GF-D8 (cell line): Measurements from ENCODE around the gene KRT15.

ENCODE experiments used
- DNase-seq: peaks from one replicate; lab custom pipeline; 2025; lab: John Stamatoyannopoulos, UW

Gene KRT15

GRCh38 chr17:41480581-41480980, 38.1 kb downstream of the KRT15 start:
- no peak for DNase-seq

- DNase-seq: no peak
Measured at GRCh38 chr17:41480136-41480535, 38.6 kb downstream of the KRT15 start.

- no peak for DNase-seq
Measured at GRCh38 chr17:41478237-41478636, 40.5 kb downstream of the KRT15 start.

- no peak for DNase-seq
Measured at GRCh38 chr17:41476866-41477815, 41.5 kb downstream of the KRT15 start.

GRCh38 chr17:41475421-41475820, 43.3 kb downstream of the KRT15 start:
- no peak for DNase-seq

- no peak for DNase-seq
Measured at GRCh38 chr17:41474863-41475262, 43.8 kb downstream of the KRT15 start.

GRCh38 chr17:41468346-41468745, 50.3 kb downstream of the KRT15 start:
- no peak for DNase-seq

- DNase-seq: no peak
Measured at GRCh38 chr17:41467561-41467960, 51.1 kb downstream of the KRT15 start.

- no peak for DNase-seq
Measured at GRCh38 chr17:41466988-41467387, 51.7 kb downstream of the KRT15 start, which contains the start of gene KRT32. Gene KRT32 (minus strand): TSS chr17:41467386. CDS start chr17:41467325, 61 bp downstream.

GRCh38 chr17:41464682-41465081, 54.0 kb downstream of the KRT15 start:
- no peak for DNase-seq

- no peak for DNase-seq
Measured at GRCh38 chr17:41464173-41464572, 54.5 kb downstream of the KRT15 start.

GRCh38 chr17:41463746-41464145, 54.9 kb downstream of the KRT15 start:
- DNase-seq: no peak
